Rectal smooth muscle tissue (tissue), 1 donor: ENCODE results near the gene ADARB2.

Experiments
- H3K27ac ChIP-seq: one replicate; pipeline ENCODE4 v1.7.0; 2013; ENCODE audit warnings: low read depth, low read length, inconsistent platforms
- H3K27me3 ChIP-seq: one replicate; pipeline ENCODE4 v1.7.0; 2013; ENCODE audit warnings: low read length; ENCODE audit not compliant: control insufficient read depth, insufficient read depth
- H3K36me3 ChIP-seq: one replicate; pipeline ENCODE4 v1.7.0; 2013; ENCODE audit warnings: low read length; ENCODE audit not compliant: control insufficient read depth, insufficient read depth
- H3K4me1 ChIP-seq: one replicate; pipeline ENCODE4 v1.7.0; 2013; ENCODE audit warnings: low read length; ENCODE audit not compliant: control insufficient read depth, insufficient read depth
- H3K4me3 ChIP-seq: one replicate; pipeline ENCODE4 v1.7.0; 2013; ENCODE audit warnings: low read length
- H3K9ac ChIP-seq: one replicate; pipeline ENCODE4 v1.7.0; 2013; ENCODE audit warnings: low read length

Gene ADARB2

GRCh38 chr10:1747590-1748157, 10.3 kb upstream of the ADARB2 start:
- Histone ChIP-seq H3K4me3 (no peak overlapping the region), H3K4me1 (no peaks in the 10 kb centered on the region), H3K36me3 (no peaks in the 10 kb centered on the region), H3K27me3 (no peaks in the 10 kb centered on the region), H3K9ac (no peak overlapping the region), H3K27ac (no peak overlapping the region)

GRCh38 chr10:1746796-1747195, 9.5 kb upstream of the ADARB2 start:
- Histone ChIP-seq H3K27me3 (no peaks in the 10 kb centered on the region), H3K9ac (no peak overlapping the region), H3K4me1 (no peaks in the 10 kb centered on the region), H3K36me3 (no peaks in the 10 kb centered on the region), H3K27ac (no peak overlapping the region), H3K4me3 (no peak overlapping the region)

GRCh38 chr10:1745780-1746456, 8.6 kb upstream of the ADARB2 start:
- Histone ChIP-seq H3K27ac (no peak overlapping the region), H3K36me3 (no peaks in the 10 kb centered on the region), H3K9ac (no peak overlapping the region)

GRCh38 chr10:1744524-1744923, 7.2 kb upstream of the ADARB2 start:
- no peaks in the 10 kb centered on the region for H3K4me1 ChIP-seq
- H3K4me3 ChIP-seq = no peak overlapping the region
- H3K27me3 ChIP-seq = peaks cover 6% of the 10 kb centered on the region
- H3K36me3 ChIP-seq = no peaks in the 10 kb centered on the region
- no peak overlapping the region for H3K27ac ChIP-seq
- H3K9ac ChIP-seq = no peak overlapping the region

More at GRCh38 chr10:1745780-1746456, 8.6 kb upstream of the ADARB2 start:
- Histone ChIP-seq H3K4me1 (no peaks in the 10 kb centered on the region), H3K27me3 (no peaks in the 10 kb centered on the region), H3K4me3 (no peak overlapping the region)

GRCh38 chr10:1743141-1743540, 5.8 kb upstream of the ADARB2 start:
- no peak overlapping the region for H3K4me3 ChIP-seq
- no peak overlapping the region for H3K27ac ChIP-seq
- no peak overlapping the region for H3K9ac ChIP-seq
- H3K36me3 ChIP-seq = no peaks in the 10 kb centered on the region
- H3K4me1 ChIP-seq = no peaks in the 10 kb centered on the region
- H3K27me3 ChIP-seq = peaks cover 6% of the 10 kb centered on the region

GRCh38 chr10:1741450-1741849, 4.1 kb upstream of the ADARB2 start:
- no peak overlapping the region for H3K4me3 ChIP-seq
- no peaks in the 10 kb centered on the region for H3K4me1 ChIP-seq
- no peaks in the 10 kb centered on the region for H3K36me3 ChIP-seq
- peaks cover 10% of the 10 kb centered on the region for H3K27me3 ChIP-seq
- H3K9ac ChIP-seq = no peak overlapping the region
- H3K27ac ChIP-seq = no peak overlapping the region

- H3K27me3 ChIP-seq = peaks cover 18% of the 10 kb centered on the region
- no peak overlapping the region for H3K4me3 ChIP-seq
- no peak overlapping the region for H3K27ac ChIP-seq
- H3K9ac ChIP-seq = no peak overlapping the region
- H3K4me1 ChIP-seq = no peaks in the 10 kb centered on the region
- no peaks in the 10 kb centered on the region for H3K36me3 ChIP-seq
Measured at GRCh38 chr10:1739751-1740150, 2.4 kb upstream of the ADARB2 start.

GRCh38 chr10:1738950-1739349, 1.6 kb upstream of the ADARB2 start:
- H3K4me3 ChIP-seq = no peak overlapping the region
- H3K27ac ChIP-seq = no peak overlapping the region
- no peaks in the 10 kb centered on the region for H3K4me1 ChIP-seq
- peaks cover 18% of the 10 kb centered on the region for H3K27me3 ChIP-seq
- no peak overlapping the region for H3K9ac ChIP-seq
- no peaks in the 10 kb centered on the region for H3K36me3 ChIP-seq

- Histone ChIP-seq H3K9ac (no peak overlapping the region), H3K27ac (no peak overlapping the region), H3K4me3 (no peak overlapping the region), H3K4me1 (no peaks in the 10 kb centered on the region), H3K27me3 (peaks cover 18% of the 10 kb centered on the region), H3K36me3 (no peaks in the 10 kb centered on the region)
Measured at GRCh38 chr10:1736972-1737221, 428 bp downstream of the ADARB2 start.

- Histone ChIP-seq H3K36me3 (no peaks in the 10 kb centered on the region), H3K4me3 (no peak overlapping the region), H3K27ac (no peak overlapping the region), H3K27me3 (peaks cover 18% of the 10 kb centered on the region), H3K9ac (no peak overlapping the region), H3K4me1 (no peaks in the 10 kb centered on the region)
Measured at GRCh38 chr10:1736144-1736971, 967 bp downstream of the ADARB2 start.

GRCh38 chr10:1735562-1735961, 1.8 kb downstream of the ADARB2 start:
- no peak overlapping the region for H3K9ac ChIP-seq
- H3K4me3 ChIP-seq = no peak overlapping the region
- H3K4me1 ChIP-seq = no peaks in the 10 kb centered on the region
- no peak overlapping the region for H3K27ac ChIP-seq
- H3K36me3 ChIP-seq = no peaks in the 10 kb centered on the region
- peaks cover 18% of the 10 kb centered on the region for H3K27me3 ChIP-seq

- H3K27me3 ChIP-seq = peaks cover 11% of the 10 kb centered on the region
- no peaks in the 10 kb centered on the region for H3K36me3 ChIP-seq
- H3K4me1 ChIP-seq = no peaks in the 10 kb centered on the region
- no peak overlapping the region for H3K4me3 ChIP-seq
- no peak overlapping the region for H3K9ac ChIP-seq
- H3K27ac ChIP-seq = no peak overlapping the region
Measured at GRCh38 chr10:1734288-1734687, 3.0 kb downstream of the ADARB2 start.

GRCh38 chr10:1733720-1734119, 3.6 kb downstream of the ADARB2 start:
- Histone ChIP-seq H3K27me3 (peaks cover 11% of the 10 kb centered on the region), H3K36me3 (no peaks in the 10 kb centered on the region), H3K4me1 (no peaks in the 10 kb centered on the region), H3K9ac (no peak overlapping the region), H3K4me3 (no peak overlapping the region), H3K27ac (no peak overlapping the region)
